HG02759 (cell line): ENCODE measurements around the gene LRP10.
"Not testable (repeated sequence)": the region's sequence is repeated elsewhere in the genome, so short reads cannot be mapped to it uniquely, and the experiment has no call there.

Experiments
- ATAC-seq: cut with Tn5 transposase; IDR thresholded peaks from one replicate; pipeline ENCODE4 v1.9.1; 2021; ENCODE audit warnings: mild to moderate bottlenecking, moderate library complexity; ENCODE audit not compliant: unreplicated experiment

Gene LRP10

DNA sequence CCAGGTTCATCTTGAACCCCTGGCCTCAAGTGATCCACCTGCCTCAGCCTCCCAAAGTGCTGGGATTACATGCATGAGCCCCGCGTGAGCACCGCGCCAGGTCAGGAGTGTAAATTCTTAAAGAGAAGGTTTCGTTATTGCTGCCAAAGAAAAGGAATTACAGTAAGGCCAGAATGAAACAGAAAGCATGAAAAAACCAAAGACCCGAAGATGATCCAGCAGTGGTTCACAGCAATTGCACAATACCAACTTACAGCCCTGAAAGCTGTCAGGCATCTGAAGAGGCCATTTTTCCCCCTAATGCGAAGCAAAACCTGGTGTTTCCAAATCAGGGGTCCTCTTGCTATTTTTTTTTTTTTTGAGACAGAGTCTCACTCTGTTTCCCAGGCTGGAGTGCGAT is 37.1 kb downstream of the LRP10 start:
- ATAC-seq, result no peak

DNA sequence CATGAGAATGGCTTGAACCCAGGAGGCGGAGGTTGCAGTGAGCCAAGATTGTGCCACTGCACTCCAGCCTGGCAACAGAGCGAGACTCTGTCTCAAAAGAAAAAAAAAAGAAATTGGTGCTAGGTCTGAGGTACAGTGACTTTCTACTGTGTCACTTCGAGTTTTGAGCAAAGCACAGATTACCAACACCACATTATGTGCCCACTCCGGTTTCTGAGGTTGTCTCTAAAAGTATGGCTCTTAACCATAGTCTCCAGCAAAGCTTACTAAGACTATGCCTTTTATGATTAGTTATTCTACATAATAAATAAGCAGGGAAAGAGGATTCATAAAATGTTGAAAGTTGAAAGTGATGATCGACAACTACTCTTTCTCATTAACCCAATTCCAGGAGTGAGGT is 39.4 kb downstream of the LRP10 start:
- ATAC-seq, result no peak

DNA sequence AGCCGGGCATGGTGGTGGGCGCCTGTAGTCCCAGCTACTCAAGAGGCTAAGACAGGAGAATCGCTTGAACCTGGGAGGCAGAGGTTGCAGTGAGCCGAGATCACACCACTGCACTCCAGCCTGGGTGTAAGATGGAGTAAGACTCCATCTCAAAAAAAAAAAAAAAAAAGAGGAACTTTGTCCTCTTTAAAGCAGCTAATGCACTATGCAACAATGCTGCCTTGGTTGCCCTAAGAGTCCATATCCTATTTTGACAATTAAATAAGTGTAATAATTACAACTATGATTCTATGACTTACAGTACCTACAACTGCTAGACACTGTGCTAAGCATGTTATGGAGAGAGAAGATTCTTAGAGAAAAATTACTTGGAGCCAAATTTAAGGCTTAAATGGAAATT is 43.3 kb downstream of the LRP10 start:
- not testable (repeated sequence) for ATAC-seq

DNA sequence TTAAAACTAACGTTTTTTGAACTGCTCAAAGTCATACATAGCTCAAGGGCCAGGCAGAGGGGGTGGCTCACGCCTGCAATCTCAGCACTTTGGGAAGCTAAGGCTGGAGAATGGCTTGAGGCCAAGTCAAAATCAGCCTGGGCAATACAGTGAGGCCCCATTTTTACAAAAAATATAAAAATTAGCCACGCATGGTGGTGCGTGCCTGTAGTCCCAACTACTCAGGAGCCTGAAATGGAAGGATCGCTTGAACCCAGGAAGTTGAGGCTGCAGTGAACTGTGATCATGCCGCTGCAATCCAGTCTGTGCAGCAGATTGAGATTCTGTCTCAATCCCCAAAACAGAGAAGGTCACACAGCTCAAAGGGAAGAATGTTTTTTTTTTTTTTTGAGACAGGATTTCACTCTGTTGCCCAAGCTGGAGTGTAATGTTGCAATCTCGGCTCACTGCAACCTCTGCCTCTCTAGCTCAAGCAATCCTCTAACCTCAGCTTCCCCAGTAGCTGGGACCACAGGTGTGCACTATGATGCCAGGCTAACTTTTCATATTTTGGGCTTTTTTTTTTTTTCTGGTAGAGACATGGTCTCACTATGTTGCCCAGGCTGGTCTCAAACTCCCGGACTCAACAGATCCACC is 44.5 kb downstream of the LRP10 start:
- no peak for ATAC-seq

DNA sequence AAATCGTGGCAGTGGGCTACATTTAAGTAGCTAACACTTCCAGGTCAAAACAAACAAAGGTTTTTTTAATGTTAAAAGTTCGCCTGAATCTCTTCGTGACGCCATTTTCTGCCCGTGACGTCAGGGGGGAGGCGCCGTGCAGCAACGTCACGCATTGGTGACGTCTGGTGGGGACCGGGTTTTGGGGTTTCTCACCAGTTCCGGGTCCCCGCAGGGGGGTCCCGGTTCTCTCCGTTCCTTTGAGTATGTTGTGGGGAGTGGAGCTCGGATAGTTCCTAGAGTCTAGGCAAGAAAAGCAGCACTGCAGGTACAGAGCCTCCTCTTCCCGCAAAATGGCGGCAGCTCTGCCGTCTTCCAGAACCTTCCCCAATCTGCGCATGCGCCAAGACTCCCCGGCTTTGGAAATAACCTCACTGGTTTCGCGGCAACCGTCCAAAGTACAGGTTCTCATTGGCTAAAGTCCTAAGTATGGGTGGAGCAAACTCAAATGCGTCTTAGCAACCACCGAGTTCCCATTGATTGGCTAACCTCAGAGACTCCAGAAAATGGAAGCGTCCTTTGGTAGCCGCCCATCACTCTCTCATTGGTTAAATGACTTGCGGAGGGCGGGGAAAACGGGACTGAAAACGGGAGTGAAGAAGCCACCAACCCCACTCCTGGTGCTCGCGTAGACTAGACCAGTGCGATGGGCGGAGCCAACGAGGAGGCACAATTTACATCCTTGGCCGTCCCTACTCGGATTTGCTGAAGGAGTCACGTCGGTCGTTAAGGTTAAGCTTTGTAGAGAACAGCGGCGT is 47.5 kb downstream of the LRP10 start, which contains the start of gene RBM23:
Gene RBM23 (minus strand): TSS at position 346 of the 797 bp plus-strand sequence.
- peak; percentile 88 for ATAC-seq

DNA sequence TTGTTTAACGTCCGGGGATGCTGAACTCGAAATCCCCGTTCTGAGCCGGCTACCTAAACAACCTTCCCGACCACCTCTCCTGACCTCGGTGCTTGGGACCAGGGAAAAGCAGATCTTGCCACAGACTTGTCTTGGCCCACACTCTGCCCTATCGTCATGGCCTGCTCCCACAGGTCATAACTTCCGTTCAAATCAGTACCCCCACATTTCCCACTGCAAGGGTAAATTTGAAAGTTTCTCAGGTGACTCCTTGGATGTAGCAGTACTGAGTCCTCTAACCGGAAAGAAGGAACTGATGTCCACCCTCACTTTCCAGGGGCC is 48.0 kb downstream of the LRP10 start:
- ATAC-seq, result peak; percentile 12

DNA sequence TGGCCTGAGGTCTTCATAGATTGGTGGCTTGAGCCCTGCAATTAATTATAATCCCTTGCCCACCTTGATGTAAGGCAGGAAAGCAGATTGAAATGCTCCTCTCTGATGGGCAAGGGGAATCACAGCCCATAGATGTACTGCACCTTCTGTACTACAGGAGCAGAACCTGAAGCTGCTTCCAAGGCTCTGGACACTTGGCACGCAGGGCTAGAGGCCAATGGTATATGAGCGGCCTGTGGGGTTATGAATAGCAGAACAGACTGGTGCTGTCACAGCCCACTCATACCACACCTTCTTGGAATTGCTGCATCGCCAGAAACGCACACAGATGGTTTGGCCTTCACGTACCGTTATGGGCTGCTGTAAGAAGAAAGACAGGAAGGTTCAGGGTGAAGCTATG is 49.2 kb downstream of the LRP10 start:
- ATAC-seq, result no peak

DNA sequence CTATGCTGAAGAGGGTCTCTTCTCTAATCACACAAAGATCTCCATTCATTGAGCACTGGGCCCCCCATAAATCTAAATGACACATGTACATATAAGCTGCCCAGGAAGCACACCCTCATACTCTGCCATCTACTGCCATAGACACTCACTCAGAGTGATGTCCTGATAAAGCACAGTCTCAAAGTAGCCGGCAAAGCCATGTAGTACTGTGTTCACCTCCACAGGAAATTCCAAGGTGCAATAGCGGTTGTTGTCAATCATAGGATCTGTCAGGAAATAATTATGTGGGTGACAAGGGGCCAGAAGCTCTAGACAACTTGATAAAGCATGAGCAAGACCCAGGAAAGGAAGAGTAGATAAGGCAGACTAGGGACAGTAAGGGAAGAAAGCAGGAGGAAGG is 50.8 kb downstream of the LRP10 start:
- no peak for ATAC-seq

DNA sequence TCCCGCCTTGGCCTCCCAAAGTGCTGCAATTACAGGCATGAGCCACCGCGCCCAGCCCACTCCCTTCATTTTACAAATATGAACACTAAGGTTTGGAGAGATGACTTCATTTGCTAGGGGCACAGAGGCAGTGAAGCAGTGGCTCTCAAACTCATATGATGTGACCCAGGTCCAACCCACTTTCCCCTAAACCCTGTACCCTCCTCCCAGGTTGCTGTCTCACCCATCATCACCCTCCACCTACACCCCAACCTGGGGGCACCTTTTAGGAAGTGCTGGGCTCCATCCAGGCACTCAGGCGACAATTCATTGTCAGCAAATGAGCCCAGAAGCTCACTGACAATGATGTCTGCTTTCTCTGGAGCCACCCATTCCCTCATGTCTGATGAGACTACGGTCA is 52.2 kb downstream of the LRP10 start:
- no peak for ATAC-seq

DNA sequence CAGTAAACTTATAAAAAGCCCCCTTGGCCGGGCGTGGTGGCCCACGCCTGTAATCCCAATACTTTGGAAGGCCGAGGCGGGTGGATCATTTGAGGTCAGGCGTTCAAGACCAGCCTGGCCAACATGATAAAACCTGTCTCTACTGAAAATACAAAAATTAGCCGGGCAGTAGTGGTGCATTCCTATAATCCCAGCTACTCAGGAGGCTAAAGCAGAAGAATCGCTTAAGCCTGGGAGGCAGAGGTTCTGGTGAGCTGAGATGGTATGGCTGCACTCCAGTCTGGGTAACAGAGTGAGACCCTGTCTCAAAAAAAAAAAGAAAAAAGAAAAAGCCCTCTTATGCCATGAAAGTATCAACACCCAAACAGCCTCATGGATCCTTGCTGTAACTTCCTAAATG is 54.0 kb downstream of the LRP10 start:
- ATAC-seq, result no peak

DNA sequence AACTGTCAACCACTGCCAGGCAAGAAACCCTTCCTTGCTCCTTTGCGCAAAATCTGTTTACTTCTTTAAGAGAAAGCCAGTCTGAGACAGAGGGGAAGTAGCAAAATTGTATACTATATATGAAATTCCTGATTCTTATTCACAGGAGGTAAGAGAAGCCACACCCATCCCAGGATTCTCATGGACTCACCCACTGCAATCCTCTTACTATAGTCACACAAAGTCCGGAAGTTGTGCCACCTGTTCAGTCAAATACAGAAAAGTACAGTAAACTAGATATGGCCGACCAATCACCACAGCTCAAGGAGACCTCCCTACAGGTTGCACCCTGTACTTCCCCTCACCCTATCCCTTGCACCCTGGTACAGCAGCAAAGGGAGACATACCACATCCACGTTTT is 54.8 kb downstream of the LRP10 start:
- ATAC-seq, result no peak

DNA sequence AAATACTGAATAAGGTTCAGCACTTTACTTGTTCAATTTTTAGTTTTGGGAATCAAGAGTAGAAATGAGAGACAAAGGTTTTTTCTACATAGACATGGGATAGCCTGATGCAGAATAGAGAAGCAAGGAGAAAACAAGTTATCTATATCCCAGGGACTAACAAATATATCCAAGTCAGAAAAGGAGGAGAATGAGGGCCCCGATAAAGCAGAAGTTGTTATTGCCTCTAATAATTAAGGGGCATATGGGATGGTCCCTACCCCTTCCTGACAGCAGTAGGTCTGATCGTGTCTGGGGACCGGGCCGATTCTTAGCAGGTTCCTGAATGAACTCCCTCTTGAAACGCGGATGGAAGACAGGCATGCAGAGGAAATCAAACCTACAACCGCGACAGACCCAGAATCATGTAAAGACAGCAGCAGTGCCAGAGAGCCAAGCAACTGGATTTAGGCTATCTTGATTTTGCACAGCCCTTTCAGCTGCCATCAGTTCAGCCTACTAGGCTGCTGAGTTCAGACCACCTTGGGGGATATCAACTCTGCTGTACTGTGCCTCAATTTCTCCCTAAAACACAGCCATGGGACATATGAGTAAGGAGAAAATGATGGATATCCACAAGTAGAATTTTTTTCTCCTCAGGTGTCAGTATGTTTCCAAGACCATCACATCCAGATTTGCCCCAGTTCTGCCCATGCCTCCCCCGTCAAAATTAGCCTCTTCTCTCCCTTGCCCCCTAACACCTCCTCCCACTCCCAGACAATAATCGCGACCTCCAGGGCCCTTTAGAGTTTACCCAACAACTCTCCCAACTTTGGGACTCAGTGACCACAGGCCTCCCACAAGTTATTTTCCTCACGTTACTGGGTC is 56.9 kb downstream of the LRP10 start:
- ATAC-seq, result no peak

DNA sequence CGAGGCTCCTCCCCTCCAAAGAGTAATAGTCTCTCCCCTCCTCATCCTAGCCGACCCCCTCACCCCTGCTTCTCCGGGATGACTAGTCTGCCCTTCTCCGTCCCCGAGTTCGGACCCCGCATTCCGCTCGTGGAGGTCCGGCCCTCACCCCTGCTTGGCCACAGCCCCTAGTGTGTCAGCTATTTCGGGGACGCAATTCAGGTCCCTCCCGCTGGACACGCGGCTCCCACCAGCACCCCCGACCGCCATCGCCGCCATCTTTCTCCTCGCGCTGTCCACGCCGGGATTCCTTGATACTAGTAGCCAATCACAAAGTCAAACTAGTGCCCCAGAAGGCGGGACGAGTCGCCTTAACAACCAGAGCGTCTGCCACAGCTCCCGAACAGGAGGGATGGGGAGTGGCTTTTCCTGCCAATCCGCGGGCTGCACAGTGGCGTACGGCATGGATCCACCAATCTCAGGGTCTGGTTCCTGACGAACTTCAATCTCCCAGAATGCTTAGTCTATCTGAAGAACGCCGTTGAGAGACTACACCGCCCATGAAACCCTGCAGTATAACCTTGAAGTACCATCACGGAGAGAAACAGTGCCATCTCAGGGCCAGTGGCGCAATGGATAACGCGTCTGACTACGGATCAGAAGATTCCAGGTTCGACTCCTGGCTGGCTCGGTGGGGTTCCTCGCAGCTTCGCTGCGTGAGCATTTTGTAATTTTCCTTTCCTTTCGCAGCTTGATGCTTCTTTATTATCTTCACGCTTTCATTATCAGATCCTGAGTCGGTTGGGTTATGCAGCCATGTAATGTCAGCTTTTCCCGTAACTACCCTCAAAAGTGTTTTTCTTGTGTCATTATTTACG is 57.8 kb downstream of the LRP10 start, which contains the start of gene PRMT5:
Gene PRMT5 (minus strand): TSS at position 273 of the 857 bp plus-strand sequence. CDS start 15 bp downstream, at position 258.
- ATAC-seq, result peak; percentile 91

DNA sequence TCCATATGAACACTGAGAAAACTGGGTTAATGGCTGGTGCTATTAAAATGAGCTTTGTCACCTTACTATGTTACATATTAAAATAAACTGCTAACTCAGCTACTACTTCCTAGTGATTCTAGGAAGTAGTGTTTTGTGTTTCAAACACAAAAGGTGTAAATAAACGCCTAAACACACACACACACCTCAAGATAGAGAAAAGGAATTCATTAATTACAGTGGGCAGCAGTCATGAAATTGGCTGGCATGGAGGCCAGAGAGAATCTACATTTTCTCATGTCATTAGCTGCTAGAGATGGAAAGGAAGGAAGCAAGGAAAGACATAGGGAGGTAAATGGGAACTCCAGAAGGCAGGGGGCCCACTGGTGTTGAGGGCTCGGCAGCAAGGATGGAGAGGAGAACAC is 58.4 kb downstream of the LRP10 start:
- ATAC-seq, result no peak
